Measurements from ENCODE around the gene SLC38A1. TPM values are rescaled to one million over a fixed set of nuclear protein-coding genes. Genes with fewer than 3 reads are reported as not detected.

Gene SLC38A1
- total RNA-seq, 2 experiments from 2014 or later: 194 to 207 TPM

DNA sequence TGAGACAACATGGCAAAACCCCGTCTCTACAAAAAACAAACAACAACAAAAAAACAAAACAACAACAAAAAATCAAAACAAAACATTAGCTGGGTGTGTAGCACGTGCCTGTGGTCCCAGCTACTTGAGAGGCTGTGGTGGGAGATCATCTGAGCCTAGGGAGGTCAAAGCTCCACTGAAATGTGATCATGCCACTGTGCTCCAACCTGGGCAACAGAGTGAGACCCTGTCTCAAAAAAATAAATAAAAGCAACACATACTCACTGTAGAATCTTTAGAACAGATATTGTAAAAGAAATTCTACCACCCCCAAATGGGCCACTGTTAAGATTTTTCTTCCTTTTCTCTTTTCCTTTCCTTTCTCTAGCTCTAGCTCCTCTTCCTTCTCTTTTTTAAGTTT lies 26.3 kb downstream of the SLC38A1 start:
- no peak overlapping the region for H3K4me3 Mint-ChIP-seq
- DNase-seq (no peak), ATAC-seq (ENCODE audit: low read depth) (no peak)
- H3K36me3 Mint-ChIP-seq: peaks cover 79% of the 10 kb centered on the region
- no peak overlapping the region for H3K27ac Mint-ChIP-seq
- peaks cover 38% of the 10 kb centered on the region for H3K4me1 Mint-ChIP-seq
- H3K9me3 Mint-ChIP-seq: peaks cover 6% of the 10 kb centered on the region
- H3K27me3 Mint-ChIP-seq: no peaks in the 10 kb centered on the region
- POLR2A ChIA-PET: interaction anchor here (1.1 to 1.4 kb wide), 4 partner anchors 17 to 26 kb away, joined by 3 to 4 read pairs (median 4); partner anchors contain the start of gene SLC38A1

DNA sequence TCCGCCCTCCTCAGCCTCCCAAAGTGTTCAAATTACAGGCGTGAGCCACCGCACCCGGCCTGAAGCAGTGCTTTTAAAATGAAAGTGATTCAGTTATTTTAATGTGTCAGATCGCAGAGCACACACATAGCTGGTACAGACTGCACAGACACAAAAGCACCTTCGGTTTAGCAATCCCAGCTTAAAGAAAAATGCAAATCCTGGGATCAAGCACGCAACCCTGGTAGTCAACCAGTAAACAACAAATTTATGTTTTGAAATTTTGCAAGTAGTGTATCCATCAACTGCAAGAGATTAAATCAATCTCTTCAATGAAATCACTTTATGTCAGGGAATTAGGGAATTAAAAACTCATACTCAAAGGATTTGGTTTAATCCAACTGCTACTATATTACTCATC lies 28.4 kb downstream of the SLC38A1 start:
- H3K27ac Mint-ChIP-seq: no peak overlapping the region

DNA sequence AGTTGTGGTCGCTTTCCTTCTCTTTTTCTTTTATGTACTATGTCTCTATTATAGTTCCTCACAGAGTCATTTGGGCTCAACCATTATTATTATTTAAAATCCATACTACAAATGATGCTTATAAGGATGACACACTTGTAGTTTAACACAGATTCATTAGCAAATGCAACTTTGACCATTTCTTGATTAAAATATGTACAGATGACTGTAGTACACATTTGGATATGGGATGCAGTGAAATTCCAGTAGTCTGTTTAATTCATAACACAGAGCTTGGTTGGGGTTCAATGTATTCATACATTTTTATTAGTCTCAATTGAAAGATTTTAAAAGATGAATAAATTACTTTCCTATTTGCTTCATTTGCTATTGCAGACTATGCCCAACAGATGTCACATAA lies 30.0 kb downstream of the SLC38A1 start:
- DNase-seq (no peak), ATAC-seq (ENCODE audit: low read depth) (no peak)
- Mint-ChIP-seq H3K27me3 (no peaks in the 10 kb centered on the region), H3K36me3 (peaks cover 82% of the 10 kb centered on the region), H3K9me3 (peaks cover 2% of the 10 kb centered on the region), H3K4me1 (peaks cover 35% of the 10 kb centered on the region), H3K4me3 (no peak overlapping the region), H3K27ac (no peak overlapping the region)
- POLR2A ChIA-PET: interaction anchor here (0.7 to 1.3 kb wide), 2 partner anchors 30 to 31 kb away, joined by 4 to 5 read pairs; partner anchors contain the start of gene SLC38A1

More for the DNA sequence above, 28.4 kb downstream of the SLC38A1 start:
- H3K4me1 Mint-ChIP-seq: peaks cover 38% of the 10 kb centered on the region
- ATAC-seq (ENCODE audit: low read depth) (no peak), DNase-seq (no peak)
- POLR2A ChIA-PET: no interaction called here
- H3K27me3 Mint-ChIP-seq: no peaks in the 10 kb centered on the region
- peaks cover 2% of the 10 kb centered on the region for H3K9me3 Mint-ChIP-seq
- no peak overlapping the region for H3K4me3 Mint-ChIP-seq
- peaks cover 80% of the 10 kb centered on the region for H3K36me3 Mint-ChIP-seq

DNA sequence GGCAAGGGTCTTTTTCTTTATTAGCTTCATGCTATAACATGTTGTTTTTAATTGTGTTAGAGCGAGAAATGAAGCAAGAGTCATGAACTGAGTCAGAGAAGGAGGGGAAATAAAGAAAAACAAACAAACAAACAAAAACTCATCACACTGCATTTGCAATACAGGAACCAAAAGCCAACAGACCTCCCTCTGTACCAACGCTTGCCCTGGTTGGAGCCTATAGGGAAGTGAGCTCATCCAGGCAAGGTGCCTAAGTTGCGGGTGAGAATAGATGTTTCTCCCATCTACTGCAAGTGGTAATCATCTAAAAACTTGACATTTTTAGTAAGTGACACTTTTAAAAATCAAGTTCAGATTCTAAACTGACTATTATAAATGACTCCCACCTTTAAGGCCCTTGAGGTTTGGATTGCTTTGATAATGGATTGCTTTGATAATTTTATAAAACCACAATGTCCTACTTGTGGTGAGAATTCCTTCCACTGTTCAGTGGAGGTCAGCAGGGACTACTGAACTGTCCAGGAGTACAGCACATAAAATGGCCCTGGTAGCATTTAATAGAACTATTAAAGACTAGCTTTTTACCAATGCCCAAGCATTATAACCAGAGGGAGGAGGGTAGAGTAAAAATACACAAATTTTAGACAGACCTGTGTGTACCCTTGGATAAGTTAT lies 31.3 kb downstream of the SLC38A1 start:
- H3K27ac Mint-ChIP-seq: no peak overlapping the region
- DNase-seq: no peak
- POLR2A ChIA-PET: interaction anchor here (2.2 kb wide), 1 partner anchor 21 kb away, joined by 8 read pairs; no protein-coding TSS in a partner anchor
- peaks cover 34% of the 10 kb centered on the region for H3K4me1 Mint-ChIP-seq
- no peak for ATAC-seq (ENCODE audit: low read depth)
- H3K36me3 Mint-ChIP-seq: peaks cover 78% of the 10 kb centered on the region
- no peaks in the 10 kb centered on the region for H3K27me3 Mint-ChIP-seq
- no peak overlapping the region for H3K4me3 Mint-ChIP-seq
- peaks cover 3% of the 10 kb centered on the region for H3K9me3 Mint-ChIP-seq

DNA sequence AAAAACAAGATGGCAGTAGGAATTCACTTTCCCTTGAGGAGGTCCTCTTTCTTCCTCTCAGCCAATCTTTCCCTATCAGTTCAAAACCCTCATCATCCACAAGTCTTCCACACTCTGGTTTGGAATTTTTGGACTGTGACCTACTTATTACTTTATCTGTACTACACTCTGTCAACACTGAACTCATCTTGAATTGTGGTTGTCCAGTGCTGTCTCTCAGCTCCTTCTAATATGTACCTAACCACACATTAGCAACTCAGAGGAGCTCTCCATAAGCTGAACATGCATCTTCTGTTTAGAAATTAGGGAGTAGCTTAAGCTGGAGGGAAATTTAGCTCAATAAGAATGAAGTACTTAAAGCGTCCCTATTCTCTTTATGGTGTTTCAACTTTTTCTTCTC lies 34.8 kb downstream of the SLC38A1 start:
- Mint-ChIP-seq H3K4me3 (no peak overlapping the region), H3K4me1 (peaks cover 33% of the 10 kb centered on the region), H3K27me3 (no peaks in the 10 kb centered on the region), H3K36me3 (peaks cover 66% of the 10 kb centered on the region), H3K27ac (no peak overlapping the region), H3K9me3 (peaks cover 3% of the 10 kb centered on the region)
- ATAC-seq (ENCODE audit: low read depth): no peak
- DNase-seq: no peak
- POLR2A ChIA-PET: interaction anchor here (0.6 to 1.0 kb wide), 3 partner anchors 11 to 34 kb away, joined by 3 read pairs; partner anchors contain the start of gene SLC38A1

DNA sequence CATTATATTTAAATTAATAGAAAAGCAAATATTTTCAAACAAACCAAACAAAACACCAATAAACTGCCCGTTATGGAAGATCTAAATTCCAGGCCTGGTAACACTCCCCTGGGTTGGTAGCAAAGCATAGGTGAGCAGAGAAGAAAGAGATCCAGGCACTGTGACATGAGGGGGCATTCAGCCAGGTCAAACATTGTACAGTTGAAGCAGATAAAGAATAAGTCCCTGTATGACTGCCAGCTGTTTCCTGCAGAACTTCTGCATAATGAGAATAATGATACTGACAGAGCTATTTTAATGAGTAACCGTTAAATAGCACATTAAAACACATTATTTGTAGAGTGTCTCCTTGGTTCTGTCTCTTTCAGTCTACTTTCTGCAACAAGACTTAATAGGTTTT lies 35.4 kb downstream of the SLC38A1 start:
- Mint-ChIP-seq H3K4me3 (no peak overlapping the region), H3K36me3 (peaks cover 66% of the 10 kb centered on the region), H3K27me3 (no peaks in the 10 kb centered on the region), H3K27ac (no peak overlapping the region), H3K9me3 (peaks cover 3% of the 10 kb centered on the region), H3K4me1 (peaks cover 31% of the 10 kb centered on the region)
- DNase-seq (no peak), ATAC-seq (ENCODE audit: low read depth) (no peak)
- POLR2A ChIA-PET: interaction anchor here (0.6 to 1.0 kb wide), 2 partner anchors 10 to 35 kb away, joined by 3 read pairs; partner anchors contain the start of gene SLC38A1

DNA sequence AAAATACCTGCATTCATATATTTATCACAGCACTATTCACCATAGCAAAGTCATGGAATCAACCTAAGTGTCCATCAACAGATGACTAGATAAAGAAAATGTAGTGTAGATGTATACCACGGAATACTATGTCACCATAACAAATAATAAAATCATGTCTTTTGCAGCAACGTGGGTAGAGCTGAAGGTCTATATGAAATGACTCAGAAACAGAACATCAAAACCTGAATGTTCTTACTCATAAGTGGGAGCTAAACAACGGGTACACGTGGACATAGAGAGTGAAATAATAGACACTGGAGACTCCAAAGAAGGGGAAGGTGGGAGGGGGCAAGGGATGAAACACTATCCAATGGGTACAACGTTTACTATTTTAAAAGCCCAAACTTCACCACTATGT lies 37.9 kb downstream of the SLC38A1 start:
- ATAC-seq (ENCODE audit: low read depth): no peak
- POLR2A ChIA-PET: no interaction called here
- no peak for DNase-seq
- H3K9me3 Mint-ChIP-seq: peaks cover 3% of the 10 kb centered on the region
- no peak overlapping the region for H3K27ac Mint-ChIP-seq
- peaks cover 66% of the 10 kb centered on the region for H3K36me3 Mint-ChIP-seq
- no peak overlapping the region for H3K4me3 Mint-ChIP-seq
- H3K4me1 Mint-ChIP-seq: peaks cover 35% of the 10 kb centered on the region
- H3K27me3 Mint-ChIP-seq: no peaks in the 10 kb centered on the region

DNA sequence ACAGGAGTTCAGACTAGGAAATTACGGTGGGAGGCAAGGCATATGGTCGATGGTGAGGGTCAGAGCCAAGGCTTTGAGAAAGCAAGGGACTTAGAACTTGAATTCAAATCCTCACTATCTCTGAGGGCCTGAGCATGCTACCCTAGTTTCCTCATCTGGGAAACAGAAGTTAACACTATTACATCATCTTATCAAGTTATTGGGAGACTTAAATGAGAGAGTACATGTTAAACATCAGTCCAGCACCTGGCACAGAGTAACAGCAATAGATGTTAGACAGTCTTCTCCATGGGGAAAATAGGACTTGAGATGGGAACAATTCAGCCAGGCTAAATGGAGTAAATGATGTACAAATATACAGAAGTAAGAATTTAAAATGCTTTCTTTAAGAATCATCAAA lies 38.5 kb downstream of the SLC38A1 start:
- ATAC-seq (ENCODE audit: low read depth) (no peak), DNase-seq (no peak)
- no peak overlapping the region for H3K4me3 Mint-ChIP-seq
- peaks cover 35% of the 10 kb centered on the region for H3K4me1 Mint-ChIP-seq
- no peaks in the 10 kb centered on the region for H3K27me3 Mint-ChIP-seq
- H3K9me3 Mint-ChIP-seq: peaks cover 3% of the 10 kb centered on the region
- POLR2A ChIA-PET: no interaction called here
- peaks cover 64% of the 10 kb centered on the region for H3K36me3 Mint-ChIP-seq
- no peak overlapping the region for H3K27ac Mint-ChIP-seq

DNA sequence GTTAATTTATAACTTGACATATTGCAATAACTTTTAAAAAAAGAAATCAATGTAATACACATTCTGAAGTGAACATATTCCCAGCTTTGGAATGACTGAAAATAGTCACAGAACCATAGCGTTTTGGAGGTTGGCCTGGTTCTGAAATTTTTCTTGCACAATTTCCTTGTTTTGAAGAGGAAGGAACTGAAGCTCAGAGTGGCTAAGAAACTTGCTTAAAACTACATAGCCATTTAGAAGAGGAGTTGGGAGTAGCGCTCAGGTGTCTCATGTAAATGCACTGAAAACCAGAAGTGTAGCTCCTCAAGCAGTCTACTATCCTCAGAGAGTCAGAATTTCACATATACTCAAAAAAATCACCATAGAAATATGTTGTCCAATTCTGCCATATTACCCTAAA lies 41.2 kb downstream of the SLC38A1 start:
- POLR2A ChIA-PET: interaction anchor here (0.6 kb wide), 1 partner anchor 18 kb away, joined by 3 read pairs; no protein-coding TSS in a partner anchor
- H3K4me3 Mint-ChIP-seq: no peak overlapping the region
- ATAC-seq (ENCODE audit: low read depth): no peak
- no peaks in the 10 kb centered on the region for H3K9me3 Mint-ChIP-seq
- peak overlapping the region; percentile 16 for H3K27ac Mint-ChIP-seq
- peaks cover 66% of the 10 kb centered on the region for H3K36me3 Mint-ChIP-seq
- H3K27me3 Mint-ChIP-seq: no peaks in the 10 kb centered on the region
- no peak for DNase-seq
- peaks cover 37% of the 10 kb centered on the region for H3K4me1 Mint-ChIP-seq

DNA sequence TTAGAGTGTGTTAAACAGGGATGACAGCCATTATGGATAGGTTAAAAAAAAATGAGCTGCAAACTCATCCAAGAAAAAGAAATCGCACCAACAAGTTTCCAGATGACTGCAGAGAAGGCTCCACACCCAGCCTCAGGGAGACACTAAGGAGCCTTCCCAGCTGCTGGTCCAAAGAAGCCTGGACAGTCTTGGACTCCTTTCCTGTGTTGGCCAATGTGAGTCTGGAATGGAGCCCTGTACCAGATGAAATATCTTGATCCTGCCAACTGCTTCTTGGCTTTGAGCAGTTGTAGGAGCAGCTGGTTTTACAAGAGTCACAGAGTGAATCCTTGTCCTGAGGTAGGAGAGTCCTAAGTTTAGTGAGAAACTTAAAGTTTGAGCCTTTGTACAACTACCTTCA lies 44.5 kb downstream of the SLC38A1 start:
- POLR2A ChIA-PET: interaction anchor here (1.0 to 2.3 kb wide), 2 partner anchors 9 to 45 kb away, joined by 4 to 7 read pairs; partner anchors contain the start of gene SLC38A1
- Mint-ChIP-seq H3K27me3 (no peaks in the 10 kb centered on the region), H3K9me3 (no peaks in the 10 kb centered on the region), H3K4me3 (no peak overlapping the region), H3K4me1 (peaks cover 56% of the 10 kb centered on the region), H3K27ac (no peak overlapping the region), H3K36me3 (peaks cover 64% of the 10 kb centered on the region)
- no peak for ATAC-seq (ENCODE audit: low read depth)
- DNase-seq: no peak

DNA sequence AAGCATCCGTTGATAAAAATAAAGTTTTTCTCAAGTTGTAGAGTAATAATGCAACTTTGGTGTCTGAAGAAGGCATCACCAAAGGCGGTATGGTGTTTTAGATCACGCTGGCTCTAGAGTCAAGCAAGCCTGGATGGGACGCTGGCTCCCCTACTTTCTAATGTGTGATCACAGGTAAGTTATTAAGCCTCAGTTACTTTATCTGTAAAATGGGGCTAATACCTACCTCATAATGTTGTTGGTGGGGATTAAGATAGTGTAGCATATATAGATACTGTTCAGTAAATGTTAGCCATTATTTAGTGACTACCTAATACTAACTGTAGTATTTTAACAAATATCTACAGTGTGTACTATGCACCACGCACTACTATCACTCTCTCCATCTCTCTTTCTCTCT lies 45.8 kb downstream of the SLC38A1 start:
- no peaks in the 10 kb centered on the region for H3K9me3 Mint-ChIP-seq
- H3K27ac Mint-ChIP-seq: peak overlapping the region; percentile 84
- H3K36me3 Mint-ChIP-seq: peaks cover 66% of the 10 kb centered on the region
- no peak for DNase-seq
- ATAC-seq (ENCODE audit: low read depth): no peak
- peaks cover 67% of the 10 kb centered on the region for H3K4me1 Mint-ChIP-seq
- H3K27me3 Mint-ChIP-seq: no peaks in the 10 kb centered on the region
- H3K4me3 Mint-ChIP-seq: peak overlapping the region; percentile 56
- POLR2A ChIA-PET: interaction anchor here (0.9 to 2.2 kb wide), 2 partner anchors 10 to 46 kb away, joined by 3 to 23 read pairs; partner anchors contain the start of gene SLC38A1

DNA sequence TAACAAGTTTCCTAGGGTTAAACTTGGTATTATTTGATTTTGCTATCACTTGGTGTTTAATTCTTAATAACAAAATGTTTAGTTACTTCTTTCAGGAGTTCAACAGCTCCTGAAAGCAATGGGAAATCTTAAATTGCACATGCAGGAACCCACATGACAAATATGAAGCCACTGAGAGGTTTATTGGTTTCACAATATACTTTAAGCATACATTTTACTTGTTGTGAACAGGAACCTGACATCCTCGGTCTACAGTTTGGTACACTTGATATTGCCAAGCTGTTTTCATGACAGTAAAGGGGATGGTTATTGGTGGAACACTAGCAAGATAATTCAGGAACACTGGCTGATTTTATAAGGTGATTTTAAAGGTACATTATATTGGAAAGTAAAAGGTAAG lies 46.2 kb downstream of the SLC38A1 start:
- POLR2A ChIA-PET: interaction anchor here (0.9 to 2.2 kb wide), 2 partner anchors 11 to 47 kb away, joined by 3 to 23 read pairs; partner anchors contain the start of gene SLC38A1
- peaks cover 67% of the 10 kb centered on the region for H3K4me1 Mint-ChIP-seq
- no peaks in the 10 kb centered on the region for H3K9me3 Mint-ChIP-seq
- H3K27me3 Mint-ChIP-seq: no peaks in the 10 kb centered on the region
- peaks cover 63% of the 10 kb centered on the region for H3K36me3 Mint-ChIP-seq
- peak overlapping the region; percentile 84 for H3K27ac Mint-ChIP-seq
- DNase-seq (no peak), ATAC-seq (ENCODE audit: low read depth) (no peak)
- peak overlapping the region; percentile 9 for H3K4me3 Mint-ChIP-seq

DNA sequence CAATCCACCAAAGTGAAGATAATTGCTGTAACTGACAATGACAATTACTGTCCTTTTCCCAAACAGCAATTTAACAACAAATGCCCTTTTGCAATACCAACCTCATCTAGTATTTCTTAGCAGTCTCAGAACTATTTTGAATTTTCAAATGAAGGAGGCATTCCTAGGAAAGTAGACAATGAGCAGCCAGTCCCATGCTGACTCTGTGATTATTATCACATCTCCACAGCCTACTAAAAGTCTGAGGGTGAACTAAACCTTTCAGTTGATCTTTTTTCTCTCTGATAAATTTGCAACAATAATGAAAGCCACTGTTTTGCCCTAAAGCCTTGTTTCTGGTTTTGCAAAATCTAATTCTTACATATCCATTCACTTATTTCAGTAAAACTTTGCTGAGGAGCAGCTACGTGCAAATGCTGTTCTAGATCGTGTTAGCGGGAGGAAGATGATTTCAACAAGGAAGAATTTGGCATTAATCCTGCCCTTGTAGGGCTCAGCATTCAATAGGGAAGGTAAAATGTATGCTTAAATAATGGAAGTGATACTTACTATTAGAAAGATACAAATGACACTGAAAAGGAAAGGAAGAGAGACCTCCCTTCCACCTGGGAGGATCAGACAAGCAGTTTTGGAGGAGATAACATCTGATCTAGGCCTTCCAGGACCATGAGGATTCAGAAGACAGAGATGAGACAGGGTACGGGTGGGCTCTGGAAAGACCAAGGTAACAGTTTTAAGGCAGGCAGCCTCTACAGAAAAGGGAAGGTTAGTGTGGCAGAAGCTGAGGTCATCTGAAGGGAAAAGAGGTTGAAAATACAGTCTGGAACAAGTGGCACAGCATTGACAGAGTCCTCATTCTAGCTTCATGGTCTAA lies 47.4 kb downstream of the SLC38A1 start:
- peaks cover 56% of the 10 kb centered on the region for H3K36me3 Mint-ChIP-seq
- no peaks in the 10 kb centered on the region for H3K9me3 Mint-ChIP-seq
- DNase-seq (no peak), ATAC-seq (ENCODE audit: low read depth) (no peak)
- H3K4me1 Mint-ChIP-seq: peaks cover 72% of the 10 kb centered on the region
- H3K27ac Mint-ChIP-seq: peak overlapping the region; percentile 84
- no peaks in the 10 kb centered on the region for H3K27me3 Mint-ChIP-seq
- H3K4me3 Mint-ChIP-seq: peak overlapping the region; percentile 33
- POLR2A ChIA-PET: interaction anchor here (0.6 to 2.2 kb wide), 2 partner anchors 45 to 48 kb away, joined by 3 to 23 read pairs; partner anchors contain the start of gene SLC38A1
